ENCODE measurements around the gene ZNF77. TPM values are rescaled to one million over a fixed set of nuclear protein-coding genes. Genes with fewer than 3 reads are reported as not detected.
"Not testable (repeated sequence)": the region's sequence is repeated elsewhere in the genome, so short reads cannot be mapped to it uniquely, and the experiment has no call there.

The ZNF77 gene
- 6.4 TPM for total RNA-seq

DNA sequence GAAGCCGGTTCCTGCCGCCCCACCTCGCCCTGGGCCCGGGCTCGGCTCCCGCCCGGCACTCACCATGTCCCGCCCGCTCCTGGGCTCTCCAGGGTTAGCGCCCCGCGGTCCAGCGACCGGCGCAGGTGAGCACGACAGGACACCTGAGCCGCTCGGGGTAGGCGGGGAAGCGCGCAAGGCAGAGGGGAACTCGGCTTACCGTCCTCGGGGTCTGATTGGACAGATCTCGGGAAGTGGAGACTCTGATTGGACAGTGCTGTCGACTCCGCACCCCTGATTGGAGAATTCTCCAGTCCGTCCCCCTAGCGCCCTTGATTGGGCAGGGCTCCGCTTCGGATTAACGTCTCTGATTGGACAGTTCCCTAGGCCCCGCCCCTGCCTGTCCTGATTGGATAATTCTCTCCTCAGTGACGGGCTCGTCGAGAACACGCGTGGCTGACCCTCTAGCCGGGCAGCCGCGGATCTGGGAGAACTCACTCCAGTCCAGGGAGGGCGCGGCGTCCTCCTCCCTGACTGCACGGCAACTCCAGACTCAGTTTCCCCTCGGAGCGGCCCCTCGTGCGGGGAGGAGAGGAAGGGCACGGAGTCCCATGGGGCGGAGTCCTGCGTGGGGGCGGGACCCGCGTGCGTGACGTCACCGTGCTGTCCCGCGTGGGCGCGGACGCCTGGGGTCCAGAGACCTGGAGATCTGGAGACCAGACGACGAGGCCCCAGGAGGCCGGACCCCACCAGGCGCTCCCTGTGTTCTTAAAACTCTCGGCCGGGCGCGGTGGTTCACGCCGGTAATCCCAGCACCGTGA is at the start of gene ZNF77:
TSS of gene ZNF77 (minus strand) at position 197 of the 800 bp plus-strand sequence. CDS start at position 66, 131 bp downstream.
- H3K9me3 ChIP-seq = no peaks in the 10 kb centered on the region
- H3K27ac ChIP-seq = peak within 1 kb of the TSS; percentile 89
- no peaks in the 10 kb centered on the region for H3K36me3 ChIP-seq
- intact Hi-C loops (cut with DNase I) = no loop called here
- peak within 1 kb of the TSS; percentile 63 to 92 for H3K4me3 ChIP-seq
- peak; percentile 100 for DNase-seq (ENCODE audit: extremely low spot score in 2 of 2)
- TF ChIP-seq POLR2AphosphoS5 (IDR thresholded peaks at IDR 0.05; ENCODE audit: insufficient read depth in 1 of 2, low read depth in 1 of 2) (peak; percentile 88 to 94), POLR2A (IDR thresholded peaks at IDR 0.05) (peak in 1 of 2 donors; percentile 21), CTCF (IDR thresholded peaks at IDR 0.05) (peak in 1 of 3 experiments; percentile 18)
- peaks cover 25% of the 10 kb centered on the region for H3K4me1 ChIP-seq
- H3K27me3 ChIP-seq = no peaks in the 10 kb centered on the region

- no peaks in the 10 kb centered on the region for H3K36me3 ChIP-seq
- no peaks in the 10 kb centered on the region for H3K9me3 ChIP-seq
- no peaks in the 10 kb centered on the region for H3K27me3 ChIP-seq
- no peak overlapping the region for H3K4me3 ChIP-seq
- TF ChIP-seq POLR2A (IDR thresholded peaks at IDR 0.05) (no peak), CTCF (IDR thresholded peaks at IDR 0.05) (no peak), POLR2AphosphoS5 (IDR thresholded peaks at IDR 0.05; ENCODE audit: insufficient read depth in 1 of 2, low read depth in 1 of 2) (no peak)
- no peaks in the 10 kb centered on the region for H3K4me1 ChIP-seq
- H3K27ac ChIP-seq = no peak overlapping the region
- no peak for DNase-seq (ENCODE audit: extremely low spot score in 2 of 2)
- intact Hi-C loops (cut with DNase I) = no loop called here
Measured at GRCh38 chr19:2993579-2993978, 48.8 kb upstream of the ZNF77 start.

- Histone ChIP-seq H3K4me3 (no peak overlapping the region), H3K36me3 (no peaks in the 10 kb centered on the region), H3K4me1 (no peaks in the 10 kb centered on the region), H3K27me3 (no peaks in the 10 kb centered on the region), H3K27ac (no peak overlapping the region), H3K9me3 (no peaks in the 10 kb centered on the region)
- intact Hi-C loops (cut with DNase I) = no loop called here
- DNase-seq (ENCODE audit: extremely low spot score in 2 of 2) = no peak
- no peak for TF ChIP-seq CTCF (IDR thresholded peaks at IDR 0.05)
Measured at GRCh38 chr19:2992958-2993357, 48.2 kb upstream of the ZNF77 start.

GRCh38 chr19:2992333-2992732 is 47.6 kb upstream of the ZNF77 start:
- H3K9me3 ChIP-seq; H3K27me3 ChIP-seq; DNase-seq (ENCODE audit: extremely low spot score in 2 of 2); H3K36me3 ChIP-seq; intact Hi-C loops (cut with DNase I); H3K4me1 ChIP-seq; H3K4me3 ChIP-seq; H3K27ac ChIP-seq: not testable (repeated sequence)

- no peak for DNase-seq (ENCODE audit: extremely low spot score in 2 of 2)
- no peak overlapping the region for H3K4me3 ChIP-seq
- H3K27ac ChIP-seq = no peak overlapping the region
- intact Hi-C loops (cut with DNase I) = no loop called here
- no peaks in the 10 kb centered on the region for H3K9me3 ChIP-seq
- TF ChIP-seq POLR2A (IDR thresholded peaks at IDR 0.05) (no peak), POLR2AphosphoS5 (IDR thresholded peaks at IDR 0.05; ENCODE audit: insufficient read depth in 1 of 2, low read depth in 1 of 2) (no peak), CTCF (IDR thresholded peaks at IDR 0.05) (no peak)
- H3K27me3 ChIP-seq = no peaks in the 10 kb centered on the region
- no peaks in the 10 kb centered on the region for H3K36me3 ChIP-seq
- peaks cover 2% of the 10 kb centered on the region for H3K4me1 ChIP-seq
Measured at GRCh38 chr19:2989236-2989946, 44.6 kb upstream of the ZNF77 start.

All from vagina (tissue), 2 donors.